ENCODE measurements around the gene DNAJB6.

The DNAJB6 gene

DNA sequence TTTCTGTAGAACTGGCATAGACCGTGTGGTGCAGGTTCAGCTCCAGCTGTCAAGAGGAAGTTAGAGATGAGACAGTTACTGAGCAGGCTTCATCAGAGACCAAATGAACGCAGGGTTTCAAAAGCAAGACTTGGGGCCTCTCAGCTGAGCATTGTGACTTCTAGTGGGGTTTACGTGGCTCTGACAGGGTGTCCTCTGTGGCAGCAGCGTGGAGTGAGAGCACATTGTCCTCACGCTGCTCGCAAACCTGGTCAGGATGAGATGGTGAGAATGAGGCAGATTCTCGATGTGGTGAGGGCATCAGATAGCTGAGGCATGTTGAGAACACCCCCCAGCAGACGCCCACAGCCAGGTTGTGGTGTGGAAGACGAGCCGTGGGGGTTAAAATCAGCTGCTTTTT lies 126.0 kb downstream of the DNAJB6 start:
- no peak for DNase-seq (ENCODE audit: low read depth in 3 of 3, low spot score in 1 of 3)

DNA sequence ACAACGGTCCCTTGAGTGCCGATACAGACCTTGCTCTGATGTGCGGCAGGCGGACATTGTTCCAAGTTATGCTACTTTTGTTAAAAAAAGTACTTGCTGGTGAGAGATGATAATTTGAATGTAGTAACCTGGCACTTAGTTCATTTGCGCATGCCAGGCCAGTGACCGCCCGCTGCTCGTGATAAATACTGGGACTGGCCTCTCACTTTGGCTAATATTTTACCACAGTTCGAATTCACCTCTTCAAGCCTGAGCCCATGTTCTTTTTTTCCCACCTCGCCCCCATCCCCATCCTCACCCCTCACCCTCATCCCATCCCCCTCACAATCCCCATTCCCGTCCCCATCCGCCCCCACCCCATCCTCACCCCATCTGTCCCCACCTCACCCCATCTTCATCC lies 126.4 kb downstream of the DNAJB6 start:
- no peak for DNase-seq (ENCODE audit: low read depth in 3 of 3, low spot score in 1 of 3)

DNA sequence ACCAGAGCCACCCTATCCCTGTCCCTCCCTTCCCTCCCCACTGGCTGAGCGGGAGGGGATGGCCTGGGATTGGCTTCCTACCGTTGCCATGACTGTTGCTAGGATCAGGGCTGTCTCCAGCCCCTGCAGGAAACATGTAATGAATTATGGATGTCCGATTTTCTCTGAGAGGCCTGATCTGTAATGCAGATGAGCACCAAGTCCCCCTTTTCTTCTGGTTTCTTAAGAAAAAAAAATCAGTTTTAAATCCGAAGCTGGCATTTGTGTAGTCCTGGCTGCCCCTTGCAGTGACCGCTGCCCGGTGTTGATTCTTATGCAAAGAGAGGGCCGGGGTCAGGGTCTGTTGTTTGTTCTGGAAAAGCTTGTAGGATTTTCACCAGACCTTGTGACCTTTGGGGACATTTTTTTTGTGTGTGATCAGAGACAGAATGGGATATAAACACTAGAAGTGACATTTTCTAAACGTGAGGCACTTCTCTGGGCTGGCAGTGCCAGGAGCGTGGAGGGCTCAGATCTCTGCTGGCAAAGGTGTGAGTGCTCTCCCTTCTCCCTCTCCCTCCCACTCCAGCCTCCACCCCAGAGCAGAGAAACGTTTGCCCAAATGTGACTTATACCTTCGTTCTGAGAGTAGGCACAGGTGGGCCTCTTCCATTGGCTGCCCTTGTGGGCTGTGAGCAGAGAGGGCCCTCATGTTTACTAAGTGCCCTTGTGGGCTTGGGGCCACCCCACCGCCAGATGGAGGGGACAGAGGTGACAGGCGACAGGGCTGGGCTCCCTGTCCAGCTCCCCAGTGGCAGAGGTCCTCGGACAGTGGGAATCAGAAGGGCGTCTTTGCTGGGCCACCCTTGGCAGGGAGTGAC lies 127.5 kb downstream of the DNAJB6 start:
- DNase-seq (ENCODE audit: low read depth in 3 of 3, low spot score in 1 of 3): no peak

DNA sequence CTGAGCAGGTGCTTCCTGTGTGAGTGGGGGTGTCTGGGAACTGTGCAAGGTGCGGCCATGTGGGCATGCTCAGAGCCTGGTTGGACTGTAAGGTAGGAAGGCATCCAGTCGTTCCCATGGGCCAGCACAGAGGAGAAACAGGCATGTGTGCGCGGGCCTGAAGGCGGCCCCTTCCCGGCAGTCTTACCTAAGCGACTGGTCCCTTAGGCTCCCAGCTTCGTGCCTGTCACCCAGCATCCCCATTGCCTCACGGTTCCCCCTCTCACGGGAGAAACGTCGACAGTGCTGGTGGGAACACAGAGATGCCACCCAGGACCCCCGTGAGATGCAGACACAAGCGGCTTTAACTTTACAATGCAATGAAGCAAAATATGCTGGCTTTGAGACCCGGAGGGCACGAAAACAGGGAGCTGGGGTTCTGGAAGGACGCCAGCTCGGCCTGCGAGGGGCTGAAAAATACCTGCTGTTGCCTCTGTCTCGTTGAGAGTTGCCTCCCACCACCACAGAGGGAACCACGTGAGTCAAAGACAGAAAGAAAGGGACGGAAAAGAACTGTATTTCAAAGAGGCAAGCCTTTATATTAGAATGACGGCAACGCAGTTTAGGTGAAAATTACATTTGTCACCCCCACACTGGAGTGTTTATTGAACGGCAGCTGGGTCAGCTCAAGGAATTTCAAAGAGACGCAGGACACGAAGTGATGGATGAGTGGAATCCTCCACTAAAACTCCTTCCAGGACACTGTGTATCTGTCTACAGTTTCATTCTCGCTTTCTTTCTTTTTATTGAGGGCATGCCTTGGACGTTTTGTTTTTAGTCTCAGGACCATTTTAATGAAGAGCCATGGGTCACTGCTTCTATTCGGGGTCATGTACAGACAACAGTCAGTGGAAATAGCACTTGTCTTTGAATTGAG lies 128.4 kb downstream of the DNAJB6 start:
- DNase-seq (ENCODE audit: low read depth in 3 of 3, low spot score in 1 of 3): no peak

GRCh38 chr7:157465891-157466866 lies 129.4 kb downstream of the DNAJB6 start:
- no peak for DNase-seq (ENCODE audit: low read depth in 3 of 3, low spot score in 1 of 3)

- DNase-seq (ENCODE audit: low read depth in 3 of 3, low spot score in 1 of 3): no peak
Observed at GRCh38 chr7:157466867-157467261, 130.1 kb downstream of the DNAJB6 start.

Measured in stimulated activated CD4-positive, alpha-beta T cell treated with anti-CD3 and anti-CD28 coated beads, TNF-alpha, amount 100 ng/mL, for 1 hour (primary cell).